ENCODE measurements around the gene PLA2G2D.
A peak's percentile ranks its signal among the peaks of the same experiment; 100 is the strongest.

DNA sequence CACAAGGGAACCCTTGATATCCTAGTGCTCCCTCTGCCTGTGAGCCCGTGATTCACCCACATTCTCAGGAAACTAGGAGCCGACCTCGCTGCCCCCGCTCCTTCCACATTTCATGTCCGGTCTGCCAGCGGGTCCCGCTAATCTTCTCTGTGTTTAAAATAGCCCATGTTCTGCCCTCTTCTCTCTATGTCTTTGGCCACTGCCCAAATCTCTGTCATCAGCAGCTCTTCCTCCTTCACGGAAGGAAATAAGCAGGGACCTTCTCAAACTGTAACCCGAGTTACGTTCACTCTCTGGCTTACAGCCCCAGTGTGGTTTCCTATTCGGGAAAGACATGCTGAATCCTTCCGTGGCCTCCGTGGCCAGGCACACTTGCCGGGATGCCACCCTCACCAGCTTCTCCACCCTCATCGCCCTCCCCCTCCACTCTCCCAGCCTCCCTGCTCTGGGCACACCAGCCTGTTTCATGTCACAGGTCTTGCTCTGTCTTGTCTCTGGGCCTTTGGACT is 45.4 kb upstream of the PLA2G2D start:
- TF ChIP-seq, protein P1, sequence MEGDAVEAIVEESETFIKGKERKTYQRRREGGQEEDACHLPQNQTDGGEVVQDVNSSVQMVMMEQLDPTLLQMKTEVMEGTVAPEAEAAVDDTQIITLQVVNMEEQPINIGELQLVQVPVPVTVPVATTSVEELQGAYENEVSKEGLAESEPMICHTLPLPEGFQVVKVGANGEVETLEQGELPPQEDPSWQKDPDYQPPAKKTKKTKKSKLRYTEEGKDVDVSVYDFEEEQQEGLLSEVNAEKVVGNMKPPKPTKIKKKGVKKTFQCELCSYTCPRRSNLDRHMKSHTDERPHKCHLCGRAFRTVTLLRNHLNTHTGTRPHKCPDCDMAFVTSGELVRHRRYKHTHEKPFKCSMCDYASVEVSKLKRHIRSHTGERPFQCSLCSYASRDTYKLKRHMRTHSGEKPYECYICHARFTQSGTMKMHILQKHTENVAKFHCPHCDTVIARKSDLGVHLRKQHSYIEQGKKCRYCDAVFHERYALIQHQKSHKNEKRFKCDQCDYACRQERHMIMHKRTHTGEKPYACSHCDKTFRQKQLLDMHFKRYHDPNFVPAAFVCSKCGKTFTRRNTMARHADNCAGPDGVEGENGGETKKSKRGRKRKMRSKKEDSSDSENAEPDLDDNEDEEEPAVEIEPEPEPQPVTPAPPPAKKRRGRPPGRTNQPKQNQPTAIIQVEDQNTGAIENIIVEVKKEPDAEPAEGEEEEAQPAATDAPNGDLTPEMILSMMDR (conservative IDR thresholded peaks at IDR 0.05; ENCODE audit: low read depth in 2 of 2): peak in 1 of 2 experiments; percentile 38; a peak in 1 of 4 replicates
- TF ChIP-seq EZH2 (IDR thresholded peaks at IDR 0.05; ENCODE audit: low read depth, unreplicated experiment) (no peak), POLR2AphosphoS5 (IDR thresholded peaks at IDR 0.05; ENCODE audit: low read depth) (no peak), CREB1 (CRISPR knock-in tag; IDR thresholded peaks at IDR 0.05; ENCODE audit: low read depth) (no peak), EZH2phosphoT487 (IDR thresholded peaks at IDR 0.05; ENCODE audit: unreplicated experiment) (no peak), JUNB (IDR thresholded peaks at IDR 0.05; ENCODE audit: unreplicated experiment) (no peak), ZNF462 (CRISPR knock-in tag; IDR thresholded peaks at IDR 0.05) (no peak), ZNF114 (CRISPR knock-in tag; IDR thresholded peaks at IDR 0.05) (no peak), ZNF331 (CRISPR knock-in tag; IDR thresholded peaks at IDR 0.05; ENCODE audit: low read depth) (no peak)
- TF ChIP-seq, protein P2, sequence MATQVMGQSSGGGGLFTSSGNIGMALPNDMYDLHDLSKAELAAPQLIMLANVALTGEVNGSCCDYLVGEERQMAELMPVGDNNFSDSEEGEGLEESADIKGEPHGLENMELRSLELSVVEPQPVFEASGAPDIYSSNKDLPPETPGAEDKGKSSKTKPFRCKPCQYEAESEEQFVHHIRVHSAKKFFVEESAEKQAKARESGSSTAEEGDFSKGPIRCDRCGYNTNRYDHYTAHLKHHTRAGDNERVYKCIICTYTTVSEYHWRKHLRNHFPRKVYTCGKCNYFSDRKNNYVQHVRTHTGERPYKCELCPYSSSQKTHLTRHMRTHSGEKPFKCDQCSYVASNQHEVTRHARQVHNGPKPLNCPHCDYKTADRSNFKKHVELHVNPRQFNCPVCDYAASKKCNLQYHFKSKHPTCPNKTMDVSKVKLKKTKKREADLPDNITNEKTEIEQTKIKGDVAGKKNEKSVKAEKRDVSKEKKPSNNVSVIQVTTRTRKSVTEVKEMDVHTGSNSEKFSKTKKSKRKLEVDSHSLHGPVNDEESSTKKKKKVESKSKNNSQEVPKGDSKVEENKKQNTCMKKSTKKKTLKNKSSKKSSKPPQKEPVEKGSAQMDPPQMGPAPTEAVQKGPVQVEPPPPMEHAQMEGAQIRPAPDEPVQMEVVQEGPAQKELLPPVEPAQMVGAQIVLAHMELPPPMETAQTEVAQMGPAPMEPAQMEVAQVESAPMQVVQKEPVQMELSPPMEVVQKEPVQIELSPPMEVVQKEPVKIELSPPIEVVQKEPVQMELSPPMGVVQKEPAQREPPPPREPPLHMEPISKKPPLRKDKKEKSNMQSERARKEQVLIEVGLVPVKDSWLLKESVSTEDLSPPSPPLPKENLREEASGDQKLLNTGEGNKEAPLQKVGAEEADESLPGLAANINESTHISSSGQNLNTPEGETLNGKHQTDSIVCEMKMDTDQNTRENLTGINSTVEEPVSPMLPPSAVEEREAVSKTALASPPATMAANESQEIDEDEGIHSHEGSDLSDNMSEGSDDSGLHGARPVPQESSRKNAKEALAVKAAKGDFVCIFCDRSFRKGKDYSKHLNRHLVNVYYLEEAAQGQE (IDR thresholded peaks at IDR 0.05; ENCODE audit: unreplicated experiment): no peak

Data from GM23338 (cell line).